Naive thymus-derived CD4-positive, alpha-beta T cell (primary cell): ENCODE measurements around the gene PPP1R1A. TPM values are rescaled to one million over a fixed set of nuclear protein-coding genes. Genes with fewer than 3 reads are reported as not detected.

Experiments
- ATAC-seq: fragments of 150-1000 bp; cut with Tn5 transposase; 2 replicates; pipeline ENCODE4 v1.10.0; 2021; ENCODE audit warnings: mild to moderate bottlenecking, moderate library complexity
- CTCF ChIA-PET: fragments of 350-600 bp; sonication (Branson Sonifier 250); formaldehyde crosslinking; loops from one replicate; lab custom pipeline; 2021; ENCODE audit warnings: antibody characterized with exemption; lab: Charles Lee
- POLR2A ChIA-PET: fragments of 350-600 bp; sonication (Branson Sonifier 250); formaldehyde crosslinking; loops from one replicate; lab custom pipeline; 2021; ENCODE audit warnings: antibody characterized with exemption, inconsistent platforms; lab: Charles Lee
- DNase-seq, 9 donors: peaks; one replicate each; pipeline versions ENCODE4 v3.0.0 to v3.0.0-alpha.2; 2020 to 2022; ENCODE audit warnings: mixed read lengths in 1 of 9
- H3K27ac ChIP-seq: one replicate; pipeline ENCODE4 v1.7.0; 2013; ENCODE audit warnings: mild to moderate bottlenecking, low read depth, low read length, moderate library complexity
- H3K27me3 ChIP-seq, 2 donors: one replicate each; pipeline ENCODE4 v1.7.0; 2013; ENCODE audit warnings: low read length in 2 of 2, mild to moderate bottlenecking in 2 of 2, moderate library complexity in 2 of 2; ENCODE audit not compliant: control insufficient read depth in 2 of 2, insufficient read depth in 2 of 2
- H3K36me3 ChIP-seq, 3 experiments: 1 replicate in 2 of 3; 2 replicates in 1 of 3; pipeline ENCODE4 v1.7.0; 2013; ENCODE audit warnings: low read length in 3 of 3, mild to moderate bottlenecking in 3 of 3, moderate library complexity in 1 of 3; ENCODE audit not compliant: insufficient read depth in 3 of 3, control insufficient read depth in 2 of 3
- H3K4me1 ChIP-seq, 2 donors: one replicate each; pipeline ENCODE4 v1.7.0; 2013; ENCODE audit warnings: low read length in 2 of 2, mild to moderate bottlenecking in 2 of 2, moderate library complexity in 1 of 2; ENCODE audit not compliant: control insufficient read depth in 2 of 2, insufficient read depth in 2 of 2
- H3K4me3 ChIP-seq: 2 replicates; pipeline ENCODE4 v1.7.0; 2013; ENCODE audit warnings: mild to moderate bottlenecking, low read length
- H3K9me3 ChIP-seq, 3 experiments: 1 replicate in 2 of 3; 2 replicates in 1 of 3; pipeline ENCODE4 v1.7.0; 2013; ENCODE audit warnings: low read length in 3 of 3; ENCODE audit not compliant: control insufficient read depth in 2 of 3
- H3K27ac Mint-ChIP-seq, 9 donors: one replicate each; pipeline ENCODE4 v1.8.0; 2020 to 2022; ENCODE audit warnings: mixed read lengths in 9 of 9, mild to moderate bottlenecking in 8 of 9, moderate library complexity in 5 of 9, inconsistent platforms in 2 of 9
- H3K27me3 Mint-ChIP-seq, 5 donors: one replicate each; pipeline ENCODE4 v1.8.0; 2021 to 2022; ENCODE audit warnings: mixed read lengths in 5 of 5, mild to moderate bottlenecking in 1 of 5
- H3K36me3 Mint-ChIP-seq, 5 donors: one replicate each; pipeline ENCODE4 v1.8.0; 2020 to 2022; ENCODE audit warnings: mixed read lengths in 5 of 5, mild to moderate bottlenecking in 3 of 5, inconsistent platforms in 1 of 5
- H3K4me1 Mint-ChIP-seq, 7 donors: one replicate each; pipeline ENCODE4 v1.8.0; 2020 to 2022; ENCODE audit warnings: mixed read lengths in 7 of 7, mild to moderate bottlenecking in 3 of 7, inconsistent platforms in 1 of 7
- H3K4me3 Mint-ChIP-seq, 10 donors: one replicate each; pipeline ENCODE4 v1.8.0; 2020 to 2022; ENCODE audit warnings: mild to moderate bottlenecking in 10 of 10, mixed read lengths in 10 of 10, moderate library complexity in 6 of 10, inconsistent platforms in 2 of 10
- H3K9me3 Mint-ChIP-seq, 11 donors: one replicate each; pipeline ENCODE4 v1.8.0; 2020 to 2022; ENCODE audit warnings: mixed read lengths in 11 of 11, mild to moderate bottlenecking in 4 of 11, inconsistent platforms in 1 of 11, moderate library complexity in 1 of 11
- intact Hi-C, 2 donors: fragments of 100-400 bp; cut with micrococcal nuclease; formaldehyde crosslinking; loops; one replicate each; pipeline ENCODE4 v1.15.1; 2023
- polyA plus RNA-seq, 2 donors: library from polyadenylated mRNA; unstranded; fragments of 300-500 nt; fragmentation: Illumina TruSeq; gene quantifications; one replicate each; pipeline ENCODE4 v1.2.3, GENCODE V29; 2021
- total RNA-seq, 6 experiments: library from RNA in 5 of 6; stranded (reverse) in 5 of 6; gene quantifications; 1 replicate in 5 of 6; 2 replicates in 1 of 6; pipeline ENCODE4 v1.2.3 and lab custom pipeline; 2021 to 2026

Gene PPP1R1A
- total and polyA plus RNA-seq, 7 experiments from 2014 or later: not detected

DNA sequence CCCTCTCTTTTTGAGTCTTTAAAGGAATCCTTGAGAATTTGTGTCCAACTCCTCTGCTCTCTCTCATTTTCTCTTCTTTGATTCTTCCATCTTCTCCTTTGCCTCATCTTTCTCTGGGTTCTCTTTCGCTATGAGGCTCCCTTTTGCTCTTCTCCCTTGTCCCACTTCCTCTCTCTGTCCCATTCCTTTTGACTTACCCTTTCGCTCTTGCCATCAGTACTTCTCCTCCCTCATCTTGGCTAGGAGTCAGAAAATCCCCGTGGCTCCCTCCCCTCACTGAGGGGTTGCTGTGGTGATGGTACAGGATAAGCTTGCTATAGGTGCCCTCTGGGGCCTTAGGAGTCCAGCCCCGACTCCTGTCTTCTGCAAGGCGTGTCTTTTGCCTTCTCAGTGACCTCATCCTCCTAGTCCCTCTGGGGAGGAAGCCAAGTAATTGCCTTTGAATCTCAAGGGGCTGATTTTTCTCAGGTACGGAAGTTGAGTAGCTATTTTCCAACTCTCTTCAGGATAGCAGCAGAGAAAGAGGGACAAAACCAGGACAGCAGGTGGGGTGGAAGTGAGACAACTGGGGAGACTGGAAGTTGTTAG, 32.7 kb downstream of the PPP1R1A start:
- no peak overlapping the region for H3K4me3 ChIP-seq
- ChIA-PET CTCF (no interaction called here), POLR2A (no interaction called here)
- Mint-ChIP-seq H3K9me3 (peaks cover 0 to 1% (median 0%) of the 10 kb centered on the region in 11 donors), H3K4me1 (peaks cover 16 to 22% (median 21%) of the 10 kb centered on the region in 7 donors), H3K36me3 (peaks cover 0 to 13% (median 5%) of the 10 kb centered on the region in 5 donors), H3K27me3 (peaks cover 0 to 5% (median 0%) of the 10 kb centered on the region in 5 donors), H3K27ac (no peak overlapping the region), H3K4me3 (no peak overlapping the region)
- no peaks in the 10 kb centered on the region for H3K27me3 ChIP-seq
- intact Hi-C loops: no loop called here
- no peak overlapping the region for H3K27ac ChIP-seq
- no peaks in the 10 kb centered on the region for H3K36me3 ChIP-seq
- no peaks in the 10 kb centered on the region for H3K9me3 ChIP-seq
- no peak for ATAC-seq
- peaks cover under 1 to 2% of the 10 kb centered on the region in 2 donors for H3K4me1 ChIP-seq
- no peak for DNase-seq

- H3K27ac ChIP-seq: peak overlapping the region; percentile 17
- H3K27ac Mint-ChIP-seq: peak overlapping the region in 7 of 9 donors; percentile 25 to 92 (median 78)
- DNase-seq: peak in 6 of 9 donors; percentile 4 to 28 (median 19)
Observed at GRCh38 chr12:54549774-54550451, 38.5 kb downstream of the PPP1R1A start.

GRCh38 chr12:54546511-54546910, 41.9 kb downstream of the PPP1R1A start:
- H3K9me3 ChIP-seq: no peaks in the 10 kb centered on the region
- peaks cover 0 to 33% (median 0%) of the 10 kb centered on the region in 3 experiments for H3K36me3 ChIP-seq
- DNase-seq (no peak), ATAC-seq (no peak)
- no peaks in the 10 kb centered on the region for H3K27me3 ChIP-seq
- no peak overlapping the region for H3K4me3 ChIP-seq
- POLR2A ChIA-PET: no interaction called here
- CTCF ChIA-PET: no interaction called here
- H3K27ac Mint-ChIP-seq: peak overlapping the region in 8 of 9 donors; percentile 9 to 87 (median 59)
- peaks cover 0 to 24% (median 11%) of the 10 kb centered on the region in 5 donors for H3K36me3 Mint-ChIP-seq
- H3K4me3 Mint-ChIP-seq: peak overlapping the region in 1 of 10 donors; percentile 56
- intact Hi-C loops: loop anchor here in 1 of 2 donors (5.0 kb wide), 1 partner anchor 49 kb away; the partner anchor contains the start of gene NCKAP1L
- peaks cover 0 to 1% (median 0%) of the 10 kb centered on the region in 11 donors for H3K9me3 Mint-ChIP-seq
- no peak overlapping the region for H3K27ac ChIP-seq
- peaks cover 6 to 10% of the 10 kb centered on the region in 2 donors for H3K4me1 ChIP-seq
- H3K4me1 Mint-ChIP-seq: peaks cover 14 to 45% (median 32%) of the 10 kb centered on the region in 7 donors
- H3K27me3 Mint-ChIP-seq: peaks cover 0 to 16% (median 0%) of the 10 kb centered on the region in 5 donors

More at GRCh38 chr12:54549774-54550451, 38.5 kb downstream of the PPP1R1A start:
- peak overlapping the region; percentile 58 for H3K4me3 ChIP-seq
- ATAC-seq: peak; percentile 51
- H3K27me3 ChIP-seq: no peaks in the 10 kb centered on the region
- H3K36me3 ChIP-seq: no peaks in the 10 kb centered on the region
- intact Hi-C loops: loop anchor here in 1 of 2 donors (1.0 to 5.0 kb wide), 3 partner anchors 10 to 53 kb away; partner anchors contain the start of gene NCKAP1L
- ChIA-PET POLR2A (interaction anchor here (0.7 to 3.1 kb wide), 5 partner anchors 11 to 56 kb away, joined by 3 to 18 read pairs (median 3); partner anchors contain the start of gene NCKAP1L), CTCF (interaction anchor here (1.2 kb wide), 1 partner anchor 10 kb away, joined by 3 read pairs; no protein-coding TSS in a partner anchor)
- H3K36me3 Mint-ChIP-seq: peaks cover 0 to 18% (median 5%) of the 10 kb centered on the region in 5 donors
- peak overlapping the region; percentile 82 to 92 (median 88) for H3K4me3 Mint-ChIP-seq
- H3K9me3 ChIP-seq: no peaks in the 10 kb centered on the region
- H3K4me1 Mint-ChIP-seq: peaks cover 21 to 46% (median 33%) of the 10 kb centered on the region in 7 donors
- peaks cover 0 to 16% (median 0%) of the 10 kb centered on the region in 5 donors for H3K27me3 Mint-ChIP-seq
- H3K9me3 Mint-ChIP-seq: peaks cover 0 to 1% (median 0%) of the 10 kb centered on the region in 11 donors
- H3K4me1 ChIP-seq: peaks cover 6 to 10% of the 10 kb centered on the region in 2 donors

- POLR2A ChIA-PET: interaction anchor here (1.4 kb wide), 1 partner anchor 16 kb away, joined by 3 read pairs; no protein-coding TSS in a partner anchor
- H3K27me3 ChIP-seq: no peaks in the 10 kb centered on the region
- ATAC-seq (no peak), DNase-seq (no peak)
- peaks cover 0 to 50% (median 7%) of the 10 kb centered on the region in 3 experiments for H3K36me3 ChIP-seq
- peaks cover 2 to 32% (median 11%) of the 10 kb centered on the region in 5 donors for H3K36me3 Mint-ChIP-seq
- no peak overlapping the region for H3K4me3 Mint-ChIP-seq
- intact Hi-C loops: loop anchor here in 1 of 2 donors (5.0 kb wide), 1 partner anchor 47 kb away; the partner anchor contains the start of gene NCKAP1L
- no peak overlapping the region for H3K4me3 ChIP-seq
- CTCF ChIA-PET: no interaction called here
- peaks cover under 1 to 2% of the 10 kb centered on the region in 2 donors for H3K4me1 ChIP-seq
- H3K9me3 Mint-ChIP-seq: peaks cover 0 to 1% (median 0%) of the 10 kb centered on the region in 11 donors
- peaks cover 6 to 27% (median 17%) of the 10 kb centered on the region in 7 donors for H3K4me1 Mint-ChIP-seq
- no peak overlapping the region for H3K27ac ChIP-seq
- H3K27me3 Mint-ChIP-seq: peaks cover 0 to 7% (median 0%) of the 10 kb centered on the region in 5 donors
- H3K27ac Mint-ChIP-seq: peak overlapping the region in 3 of 9 donors; percentile 10 to 51 (median 43)
- no peaks in the 10 kb centered on the region for H3K9me3 ChIP-seq
Observed at GRCh38 chr12:54544743-54545142, 43.7 kb downstream of the PPP1R1A start.

DNA sequence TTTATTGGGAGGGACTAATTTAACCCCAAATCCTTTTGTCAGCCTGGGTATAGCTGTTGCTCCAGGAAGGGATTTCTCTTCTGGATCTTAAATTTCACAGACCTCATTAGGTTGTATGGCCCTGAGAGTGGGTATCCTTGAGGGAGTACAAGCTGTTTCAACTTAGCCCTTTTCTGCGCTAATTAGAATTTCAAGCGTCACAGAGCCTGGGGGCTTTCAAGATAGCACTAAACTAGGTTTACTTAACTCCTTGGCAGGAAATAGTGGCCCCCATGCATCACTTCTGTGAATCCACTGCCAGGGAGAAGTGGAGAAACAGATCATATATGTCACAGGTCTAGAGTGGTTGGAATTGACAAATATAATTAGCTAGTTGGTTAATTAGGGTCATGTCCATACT, 44.9 kb downstream of the PPP1R1A start:
- Histone ChIP-seq H3K36me3 (peaks cover 0 to 63% (median 18%) of the 10 kb centered on the region in 3 experiments), H3K27ac (no peak overlapping the region), H3K9me3 (no peaks in the 10 kb centered on the region), H3K4me3 (no peak overlapping the region), H3K4me1 (no peaks in the 10 kb centered on the region), H3K27me3 (no peaks in the 10 kb centered on the region)
- intact Hi-C loops: no loop called here
- no peak for ATAC-seq
- Mint-ChIP-seq H3K36me3 (peaks cover 7 to 39% (median 16%) of the 10 kb centered on the region in 5 donors), H3K4me3 (no peak overlapping the region), H3K4me1 (peaks cover 5 to 21% (median 10%) of the 10 kb centered on the region in 7 donors), H3K27me3 (no peaks in the 10 kb centered on the region), H3K9me3 (no peaks in the 10 kb centered on the region), H3K27ac (peak overlapping the region in 3 of 9 donors; percentile 33 to 51 (median 40))
- CTCF ChIA-PET: no interaction called here
- POLR2A ChIA-PET: interaction anchor here (1.2 to 1.4 kb wide), 2 partner anchors 17 to 46 kb away, joined by 3 read pairs; partner anchors contain the start of gene NCKAP1L
- DNase-seq: no peak

- Histone ChIP-seq H3K4me3 (no peak overlapping the region), H3K36me3 (peaks cover 0 to 80% (median 33%) of the 10 kb centered on the region in 3 experiments), H3K4me1 (no peaks in the 10 kb centered on the region), H3K27ac (no peak overlapping the region), H3K27me3 (no peaks in the 10 kb centered on the region), H3K9me3 (no peaks in the 10 kb centered on the region)
- Mint-ChIP-seq H3K27me3 (no peaks in the 10 kb centered on the region), H3K36me3 (peaks cover 12 to 53% (median 16%) of the 10 kb centered on the region in 5 donors), H3K4me1 (peaks cover 0 to 6% (median 4%) of the 10 kb centered on the region in 7 donors), H3K4me3 (no peak overlapping the region), H3K27ac (peak overlapping the region in 6 of 9 donors; percentile 6 to 79 (median 42)), H3K9me3 (no peaks in the 10 kb centered on the region)
- no peak for ATAC-seq
- no peak for DNase-seq
- ChIA-PET POLR2A (no interaction called here), CTCF (interaction anchor here (0.5 to 0.6 kb wide), 2 partner anchors 26 to 1246 kb away, joined by 3 to 6 read pairs; no protein-coding TSS in a partner anchor)
- intact Hi-C loops: no loop called here
Observed at GRCh38 chr12:54541751-54542290, 46.6 kb downstream of the PPP1R1A start.
